GM12878 (cell line): ENCODE measurements around the gene CCER1. TPM values are rescaled to one million over a fixed set of nuclear protein-coding genes. Genes with fewer than 3 reads are reported as not detected.

ENCODE experiments used
- polyA plus RNA-seq, 11 experiments: library from polyadenylated mRNA; depleted of rRNA in 4 of 11; unstranded in 6 of 11; stranded (reverse) in 5 of 11; fragments of >200 nt; fragmentation: Nextera tagmentation in 4 of 11; fragmentation: Illumina TruSeq in 1 of 11; extraction: Ambion mirVana in 4 of 11; extraction: Trizol in 1 of 11; gene quantifications; 1 replicate in 1 of 11; 2 replicates in 10 of 11; pipeline versions ENCODE4 v1.2.1 to v1.2.3, GENCODE V29; 2011 to 2016; ENCODE audit warnings: inconsistent platforms in 2 of 11, missing spikeins in 2 of 11, low read depth in 1 of 11
- total RNA-seq, 4 experiments: library from RNA; depleted of rRNA in 3 of 4; stranded (reverse); fragments of >200 nt in 3 of 4; fragmentation: Illumina TruSeq in 1 of 4; extraction: Trizol in 1 of 4; gene quantifications; 2 replicates each; pipeline versions ENCODE4 v1.2.1 to v1.2.3, GENCODE V29; 2013 to 2021

The CCER1 gene
- total and polyA plus RNA-seq, 10 of the 15 experiments (the other 5 are each of a cell fraction or from before 2014, with no cell fraction given) = 0.01 TPM; not detected in 9

Other genes starting within 250 kb of the CCER1 start
- not detected in 2 replicates for gene EPYC, start 49.8 kb upstream of the CCER1 start, total RNA-seq (2014; rRNA removed)
- gene EPYC, start 49.8 kb upstream of the CCER1 start, total RNA-seq (2014; rRNA removed; fragmentation: Illumina TruSeq; extraction: Trizol) = not detected in 2 replicates
- gene EPYC, start 49.8 kb upstream of the CCER1 start, total RNA-seq (2021) = not detected in 2 replicates
- gene EPYC, start 49.8 kb upstream of the CCER1 start, polyA plus RNA-seq (2011; rRNA removed) = not detected in 2 replicates
- not detected in 2 replicates for gene EPYC, start 49.8 kb upstream of the CCER1 start, polyA plus RNA-seq (2014; fragmentation: Illumina TruSeq; extraction: Trizol)
- gene EPYC, start 49.8 kb upstream of the CCER1 start, polyA plus RNA-seq (2014; fragmentation: Nextera tagmentation; extraction: Ambion mirVana) = not detected
- not detected in 2 replicates for gene EPYC, start 49.8 kb upstream of the CCER1 start, polyA plus RNA-seq (2014; rRNA removed)
- gene EPYC, start 49.8 kb upstream of the CCER1 start, polyA plus RNA-seq (2016; fragmentation: Nextera tagmentation; extraction: Ambion mirVana) = not detected
- not detected in 2 replicates for gene KERA, start 102.8 kb upstream of the CCER1 start, total RNA-seq (2014; rRNA removed)
- not detected in 2 replicates for gene KERA, start 102.8 kb upstream of the CCER1 start, total RNA-seq (2014; rRNA removed; fragmentation: Illumina TruSeq; extraction: Trizol)
- gene KERA, start 102.8 kb upstream of the CCER1 start, total RNA-seq (2021) = not detected in 2 replicates
- not detected in 2 replicates for gene KERA, start 102.8 kb upstream of the CCER1 start, polyA plus RNA-seq (2011; rRNA removed)
- not detected in 2 replicates for gene KERA, start 102.8 kb upstream of the CCER1 start, polyA plus RNA-seq (2014; fragmentation: Illumina TruSeq; extraction: Trizol)
- not detected for gene KERA, start 102.8 kb upstream of the CCER1 start, polyA plus RNA-seq (2014; fragmentation: Nextera tagmentation; extraction: Ambion mirVana)
- not detected in 2 replicates for gene KERA, start 102.8 kb upstream of the CCER1 start, polyA plus RNA-seq (2014; rRNA removed)
- not detected for gene KERA, start 102.8 kb upstream of the CCER1 start, polyA plus RNA-seq (2016; fragmentation: Nextera tagmentation; extraction: Ambion mirVana)
- not detected in 2 replicates for gene LUM, start 156.3 kb upstream of the CCER1 start, total RNA-seq (2014; rRNA removed)
- not detected in 2 replicates for gene LUM, start 156.3 kb upstream of the CCER1 start, total RNA-seq (2014; rRNA removed; fragmentation: Illumina TruSeq; extraction: Trizol)
- gene LUM, start 156.3 kb upstream of the CCER1 start, total RNA-seq (2021) = 0.31 and 0.37 TPM in 2 replicates
- gene LUM, start 156.3 kb upstream of the CCER1 start, polyA plus RNA-seq (2011; rRNA removed) = not detected in 2 replicates
- gene LUM, start 156.3 kb upstream of the CCER1 start, polyA plus RNA-seq (2014; fragmentation: Illumina TruSeq; extraction: Trizol) = not detected in 2 replicates
- gene LUM, start 156.3 kb upstream of the CCER1 start, polyA plus RNA-seq (2014; fragmentation: Nextera tagmentation; extraction: Ambion mirVana) = not detected
- gene LUM, start 156.3 kb upstream of the CCER1 start, polyA plus RNA-seq (2014; rRNA removed) = not detected in 2 replicates
- gene LUM, start 156.3 kb upstream of the CCER1 start, polyA plus RNA-seq (2016; fragmentation: Nextera tagmentation; extraction: Ambion mirVana) = under 1 TPM in 1 of 2 experiments, not detected in 1; 0.09 TPM
- gene DCN, start 227.6 kb upstream of the CCER1 start, total RNA-seq (2014; rRNA removed) = not detected in 2 replicates
- not detected in 2 replicates for gene DCN, start 227.6 kb upstream of the CCER1 start, total RNA-seq (2014; rRNA removed; fragmentation: Illumina TruSeq; extraction: Trizol)
- gene DCN, start 227.6 kb upstream of the CCER1 start, total RNA-seq (2021) = 1.5 and 2.1 TPM in 2 replicates
- not detected in 2 replicates for gene DCN, start 227.6 kb upstream of the CCER1 start, polyA plus RNA-seq (2011; rRNA removed)
- gene DCN, start 227.6 kb upstream of the CCER1 start, polyA plus RNA-seq (2014; fragmentation: Illumina TruSeq; extraction: Trizol) = 0.07 TPM in 1 of 2 replicates, not detected in the other
- not detected for gene DCN, start 227.6 kb upstream of the CCER1 start, polyA plus RNA-seq (2014; fragmentation: Nextera tagmentation; extraction: Ambion mirVana)
- gene DCN, start 227.6 kb upstream of the CCER1 start, polyA plus RNA-seq (2014; rRNA removed) = not detected in 2 replicates
- under 1 TPM; 0.60 to 0.91 TPM for gene DCN, start 227.6 kb upstream of the CCER1 start, polyA plus RNA-seq (2016; fragmentation: Nextera tagmentation; extraction: Ambion mirVana)